Measurements from ENCODE around the gene PTPRJ. TPM values are rescaled to one million over a fixed set of nuclear protein-coding genes. Genes with fewer than 3 reads are reported as not detected.

The PTPRJ gene
- polyA plus RNA-seq, 3 donors = 10.0 to 36.4 (median 14.6) TPM

GRCh38 chr11:48002561-48002960 lies 22.2 kb downstream of the PTPRJ start:
- Histone ChIP-seq H3K4me3 (replicated peaks in 1 of 3; ENCODE audit: low read depth in 2 of 3, low read length in 3 of 3) (no peak overlapping the region), H2AFZ (ENCODE audit: insufficient read depth, low read depth, low read length, poor library complexity, severe bottlenecking) (no peak overlapping the region), H3K9me3 (replicated peaks in 1 of 2; ENCODE audit: control insufficient read depth in 1 of 2, insufficient read depth in 1 of 2, low read length in 2 of 2) (no peaks in the 10 kb centered on the region), H3K4me1 (ENCODE audit: control insufficient read depth in 1 of 2, insufficient read depth in 2 of 2, low read length in 2 of 2) (peaks cover 61 to 74% of the 10 kb centered on the region in 2 donors), H3K9ac (ENCODE audit: insufficient read depth, low read length, poor library complexity, severe bottlenecking) (no peak overlapping the region), H4K20me1 (ENCODE audit: insufficient read depth, low read length) (peaks cover 99% of the 10 kb centered on the region), H3K27ac (ENCODE audit: low read depth in 1 of 2, low read length in 2 of 2) (no peak overlapping the region), H3K4me2 (replicated peaks; ENCODE audit: extremely low read depth, low read length, poor library complexity, severe bottlenecking) (no peak overlapping the region), H3K36me3 (replicated peaks in 1 of 2; ENCODE audit: control insufficient read depth in 1 of 2, insufficient read depth in 2 of 2, low read length in 2 of 2) (peaks cover 3 to 12% of the 10 kb centered on the region in 2 donors), H3K79me2 (ENCODE audit: insufficient read depth, low read length) (peaks cover 100% of the 10 kb centered on the region), H3K27me3 (ENCODE audit: control insufficient read depth in 2 of 2, insufficient read depth in 2 of 2, low read length in 2 of 2) (no peaks in the 10 kb centered on the region)
- Mint-ChIP-seq H3K27me3 (ENCODE audit: low read depth in 3 of 3) (peaks cover 0 to 2% (median 1%) of the 10 kb centered on the region in 3 donors), H3K27ac (peak overlapping the region in 4 of 7 donors; percentile 57 to 87 (median 75)), H3K4me3 (no peak overlapping the region), H3K36me3 (peaks cover 19 to 27% of the 10 kb centered on the region in 2 donors), H3K4me1 (peaks cover 71% of the 10 kb centered on the region), H3K9me3 (peaks cover 0 to 2% (median 0%) of the 10 kb centered on the region in 7 donors)
- WGBS (ENCODE audit: insufficient coverage) = 94% methylated on average over 2 of the region's 4 CpGs
- intact Hi-C loops (cut with micrococcal nuclease) = no loop called here
- TF ChIP-seq CTCF (IDR thresholded peaks at IDR 0.05) = no peak
- DNase-seq = no peak

- no peak overlapping the region for H3K9ac ChIP-seq (ENCODE audit: insufficient read depth, low read length, poor library complexity, severe bottlenecking)
- H3K79me2 ChIP-seq (ENCODE audit: insufficient read depth, low read length) = peaks cover 99% of the 10 kb centered on the region
- intact Hi-C loops (cut with micrococcal nuclease) = no loop called here
These were observed 23.6 kb downstream of the PTPRJ start for GRCh38 chr11:48003926-48004325.

More at GRCh38 chr11:48003926-48004325, 23.6 kb downstream of the PTPRJ start:
- H3K9me3 ChIP-seq (replicated peaks in 1 of 2; ENCODE audit: control insufficient read depth in 1 of 2, insufficient read depth in 1 of 2, low read length in 2 of 2) = no peaks in the 10 kb centered on the region
- no CpG with 5 or more reads among the region's 2 CpGs for WGBS (ENCODE audit: insufficient coverage)
- DNase-seq = no peak
- H3K4me2 ChIP-seq (replicated peaks; ENCODE audit: extremely low read depth, low read length, poor library complexity, severe bottlenecking) = peak overlapping the region; percentile 54
- no peaks in the 10 kb centered on the region for H3K27me3 ChIP-seq (ENCODE audit: control insufficient read depth in 2 of 2, insufficient read depth in 2 of 2, low read length in 2 of 2)
- peak overlapping the region in 1 of 2 donors; percentile 95 for H3K27ac ChIP-seq (ENCODE audit: low read depth in 1 of 2, low read length in 2 of 2)
- Mint-ChIP-seq H3K9me3 (peaks cover 0 to 2% (median 0%) of the 10 kb centered on the region in 7 donors), H3K27me3 (ENCODE audit: low read depth in 3 of 3) (peaks cover 0 to 2% (median 0%) of the 10 kb centered on the region in 3 donors), H3K4me1 (peaks cover 73% of the 10 kb centered on the region), H3K36me3 (peaks cover 14 to 19% of the 10 kb centered on the region in 2 donors), H3K27ac (peak overlapping the region in 5 of 7 donors; percentile 96 to 99 (median 97)), H3K4me3 (no peak overlapping the region)
- peaks cover 92% of the 10 kb centered on the region for H4K20me1 ChIP-seq (ENCODE audit: insufficient read depth, low read length)
- TF ChIP-seq CTCF (IDR thresholded peaks at IDR 0.05) = no peak
- H3K4me1 ChIP-seq (ENCODE audit: control insufficient read depth in 1 of 2, insufficient read depth in 2 of 2, low read length in 2 of 2) = peaks cover 75 to 78% of the 10 kb centered on the region in 2 donors
- H2AFZ ChIP-seq (ENCODE audit: insufficient read depth, low read depth, low read length, poor library complexity, severe bottlenecking) = no peak overlapping the region
- peaks cover 0 to 1% of the 10 kb centered on the region in 2 donors for H3K36me3 ChIP-seq (replicated peaks in 1 of 2; ENCODE audit: control insufficient read depth in 1 of 2, insufficient read depth in 2 of 2, low read length in 2 of 2)
- H3K4me3 ChIP-seq (replicated peaks in 1 of 3; ENCODE audit: low read depth in 2 of 3, low read length in 3 of 3) = peak overlapping the region in 1 of 3 experiments; percentile 24
